ENCODE data around the gene CRISP2.

The CRISP2 gene, protein sequence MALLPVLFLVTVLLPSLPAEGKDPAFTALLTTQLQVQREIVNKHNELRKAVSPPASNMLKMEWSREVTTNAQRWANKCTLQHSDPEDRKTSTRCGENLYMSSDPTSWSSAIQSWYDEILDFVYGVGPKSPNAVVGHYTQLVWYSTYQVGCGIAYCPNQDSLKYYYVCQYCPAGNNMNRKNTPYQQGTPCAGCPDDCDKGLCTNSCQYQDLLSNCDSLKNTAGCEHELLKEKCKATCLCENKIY

DNA sequence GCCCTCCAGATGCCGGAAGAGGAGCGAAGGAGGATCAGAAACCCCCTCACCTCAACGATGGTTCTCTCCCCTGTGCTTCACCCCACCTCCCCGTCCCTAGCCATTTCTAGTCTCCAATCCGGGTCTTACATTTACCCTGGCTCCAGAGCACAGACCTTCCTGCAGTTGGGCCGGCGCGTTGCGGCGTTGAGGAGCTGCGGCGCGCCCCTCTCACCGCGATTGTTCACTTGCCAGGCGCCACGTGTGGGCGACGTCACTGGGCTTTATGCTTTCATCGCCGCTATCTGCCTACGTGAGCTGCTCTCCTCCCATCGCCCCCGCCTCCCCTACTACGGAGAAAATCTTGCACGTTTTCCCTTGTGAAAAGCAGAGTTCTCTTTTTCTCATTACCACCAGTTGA, at the start of gene CRISP2:
Gene CRISP2, minus strand, starts transcription at position 198 of the 400 bp plus-strand sequence. CDS start 4,347 bp downstream, outside the sequence.
- DNase-seq (ENCODE audit: low read depth), result no peak
- no peak within 1 kb of the TSS for H3K4me3 ChIP-seq (replicated peaks; ENCODE audit: low read depth, low read length)
- TF ChIP-seq, protein P1, sequence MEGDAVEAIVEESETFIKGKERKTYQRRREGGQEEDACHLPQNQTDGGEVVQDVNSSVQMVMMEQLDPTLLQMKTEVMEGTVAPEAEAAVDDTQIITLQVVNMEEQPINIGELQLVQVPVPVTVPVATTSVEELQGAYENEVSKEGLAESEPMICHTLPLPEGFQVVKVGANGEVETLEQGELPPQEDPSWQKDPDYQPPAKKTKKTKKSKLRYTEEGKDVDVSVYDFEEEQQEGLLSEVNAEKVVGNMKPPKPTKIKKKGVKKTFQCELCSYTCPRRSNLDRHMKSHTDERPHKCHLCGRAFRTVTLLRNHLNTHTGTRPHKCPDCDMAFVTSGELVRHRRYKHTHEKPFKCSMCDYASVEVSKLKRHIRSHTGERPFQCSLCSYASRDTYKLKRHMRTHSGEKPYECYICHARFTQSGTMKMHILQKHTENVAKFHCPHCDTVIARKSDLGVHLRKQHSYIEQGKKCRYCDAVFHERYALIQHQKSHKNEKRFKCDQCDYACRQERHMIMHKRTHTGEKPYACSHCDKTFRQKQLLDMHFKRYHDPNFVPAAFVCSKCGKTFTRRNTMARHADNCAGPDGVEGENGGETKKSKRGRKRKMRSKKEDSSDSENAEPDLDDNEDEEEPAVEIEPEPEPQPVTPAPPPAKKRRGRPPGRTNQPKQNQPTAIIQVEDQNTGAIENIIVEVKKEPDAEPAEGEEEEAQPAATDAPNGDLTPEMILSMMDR (IDR thresholded peaks at IDR 0.05; ENCODE audit: low read length, missing control alignments), result no peak

DNA sequence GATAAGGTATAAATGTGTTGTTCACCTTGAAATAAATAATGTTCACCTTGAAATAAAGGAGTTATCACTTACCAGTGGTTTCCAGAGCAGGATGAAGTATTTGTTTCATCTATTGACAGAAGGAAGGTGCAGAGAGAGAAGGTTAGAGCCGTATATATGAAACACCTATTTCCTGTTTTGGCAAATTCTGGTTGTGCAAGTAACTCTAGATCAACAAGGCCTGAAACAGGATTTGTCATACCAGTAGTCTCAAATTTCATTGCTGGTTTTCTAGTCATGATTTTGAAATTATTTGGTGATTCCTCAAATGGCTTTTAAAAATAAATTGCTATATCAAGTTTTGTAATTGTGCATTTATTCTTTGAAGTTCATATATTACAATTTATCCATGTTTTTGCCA, 30.9 kb upstream of the CRISP2 start, which contains the start of gene CRISP3:
Gene CRISP3, minus strand, starts transcription at position 130 of the 400 bp plus-strand sequence. Its CDS starts 21 bp downstream, at position 109.
- H3K4me3 ChIP-seq (replicated peaks; ENCODE audit: low read depth, low read length), result no peak within 1 kb of the TSS
- DNase-seq (ENCODE audit: low read depth), result no peak
- TF ChIP-seq, protein P1 (IDR thresholded peaks at IDR 0.05; ENCODE audit: low read length, missing control alignments), result no peak

DNA sequence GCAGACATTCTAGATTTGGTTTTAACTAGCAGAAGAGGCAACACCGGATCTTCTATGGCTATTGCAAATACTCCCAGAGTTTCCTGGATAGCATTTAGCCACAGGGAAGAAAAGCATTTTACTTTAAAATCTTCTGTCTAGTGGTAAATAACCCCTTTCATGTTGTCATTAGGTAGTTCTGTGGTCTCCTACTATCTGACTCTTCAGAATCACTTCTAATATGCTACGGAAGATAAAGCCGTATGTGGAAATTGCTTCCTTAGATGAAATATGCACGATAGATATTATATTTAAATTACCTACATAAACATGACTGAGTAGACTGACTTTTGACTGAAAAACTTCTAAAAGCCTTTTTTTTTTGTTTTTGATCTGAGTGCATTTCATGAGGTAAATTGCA, 30.1 kb upstream of the CRISP2 start:
- TF ChIP-seq, protein P1 (IDR thresholded peaks at IDR 0.05; ENCODE audit: low read length, missing control alignments), result no peak
- no peak for DNase-seq (ENCODE audit: low read depth)
- H3K4me3 ChIP-seq (replicated peaks; ENCODE audit: low read depth, low read length), result no peak overlapping the region

DNA sequence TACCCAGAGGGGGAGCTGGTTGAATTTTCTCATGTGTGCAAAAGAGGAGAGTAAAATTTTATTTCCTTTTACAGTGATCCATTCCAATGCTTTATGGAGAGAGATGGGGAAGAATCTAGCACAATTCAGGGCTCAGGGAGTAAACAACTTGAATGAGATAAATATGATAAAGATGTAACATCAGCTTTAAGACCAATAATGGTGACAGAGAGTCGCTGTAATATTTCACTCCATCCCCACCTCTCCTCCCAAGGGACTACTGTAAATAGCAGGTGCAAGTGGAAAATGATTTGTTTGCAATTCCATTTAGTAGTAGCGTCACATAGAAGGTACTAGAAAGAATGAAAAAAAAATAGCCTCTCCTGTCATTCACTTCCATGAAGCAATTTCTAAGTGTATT, 26.1 kb upstream of the CRISP2 start:
- no peak for DNase-seq (ENCODE audit: low read depth)
- TF ChIP-seq, protein P1 (IDR thresholded peaks at IDR 0.05; ENCODE audit: low read length, missing control alignments), result no peak
- H3K4me3 ChIP-seq (replicated peaks; ENCODE audit: low read depth, low read length), result no peak overlapping the region

DNA sequence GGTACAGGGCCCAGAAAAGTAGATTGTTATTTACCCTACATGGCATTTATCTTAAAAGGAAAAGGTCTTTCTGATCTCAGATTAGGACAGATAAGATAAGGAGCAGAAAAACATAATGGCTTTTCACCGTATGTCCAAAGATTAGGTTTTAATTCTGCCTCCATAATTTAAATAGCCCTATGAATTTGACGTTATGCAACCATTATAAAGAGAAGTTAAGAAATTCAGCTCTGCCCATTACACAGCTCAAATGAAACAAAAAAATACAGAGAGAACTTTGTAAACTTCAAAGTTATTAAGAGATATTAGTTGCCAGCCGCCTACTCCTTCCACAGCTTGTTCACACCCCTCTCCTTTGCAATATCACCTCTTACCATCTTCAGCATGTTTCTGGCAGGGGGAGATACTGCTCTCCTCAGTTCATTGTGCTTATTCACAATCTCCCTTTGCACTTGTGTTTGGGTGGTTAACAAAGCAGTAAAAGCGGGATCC, 22.7 kb upstream of the CRISP2 start:
- TF ChIP-seq, protein P1 (IDR thresholded peaks at IDR 0.05; ENCODE audit: low read length, missing control alignments), result no peak
- H3K4me3 ChIP-seq (replicated peaks; ENCODE audit: low read depth, low read length), result no peak overlapping the region
- DNase-seq (ENCODE audit: low read depth), result no peak

DNA sequence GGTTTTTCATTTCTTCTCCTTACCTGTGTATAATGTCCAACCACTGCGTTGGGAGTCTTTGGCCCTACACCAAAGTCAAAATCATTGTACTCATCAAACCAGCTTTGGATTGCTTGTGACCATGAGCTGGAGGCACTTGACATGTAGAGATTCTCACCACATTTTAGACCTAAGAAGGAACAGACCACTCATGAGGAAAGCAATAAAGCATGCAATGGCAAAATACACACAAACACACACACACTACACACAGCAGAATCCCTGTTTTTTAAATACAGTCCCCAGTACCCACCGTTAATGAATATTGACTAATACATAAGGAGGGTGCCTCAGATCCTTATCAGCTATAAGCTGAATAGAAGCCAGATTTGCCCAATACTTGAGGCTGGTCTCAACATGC, 20.3 kb upstream of the CRISP2 start:
- TF ChIP-seq, protein P1 (IDR thresholded peaks at IDR 0.05; ENCODE audit: low read length, missing control alignments), result no peak
- no peak for DNase-seq (ENCODE audit: low read depth)
- no peak overlapping the region for H3K4me3 ChIP-seq (replicated peaks; ENCODE audit: low read depth, low read length)

DNA sequence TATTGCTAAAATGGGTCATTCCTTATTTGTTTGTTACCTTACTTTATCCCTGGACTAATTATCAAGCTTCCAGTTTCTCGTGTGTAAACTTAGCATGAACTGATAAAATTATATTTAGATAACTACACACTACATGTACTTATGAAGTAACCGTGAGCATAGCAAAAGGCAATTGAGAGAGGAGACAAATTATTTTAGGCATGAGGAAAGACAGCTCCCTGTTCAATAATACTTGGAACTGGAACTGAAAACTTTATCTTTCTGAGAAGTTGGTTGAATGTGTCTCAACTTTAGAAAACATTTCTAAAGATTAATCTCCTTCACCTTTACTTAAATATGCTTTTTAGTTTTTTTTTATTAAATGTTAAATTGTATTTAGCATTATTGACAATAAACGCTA, 19.4 kb upstream of the CRISP2 start:
- no peak overlapping the region for H3K4me3 ChIP-seq (replicated peaks; ENCODE audit: low read depth, low read length)
- TF ChIP-seq, protein P1 (IDR thresholded peaks at IDR 0.05; ENCODE audit: low read length, missing control alignments), result no peak
- no peak for DNase-seq (ENCODE audit: low read depth)

Data from fibroblast of pulmonary artery (primary cell).